Hematopoietic multipotent progenitor cell treated with erythropoietin and hydrocortisone succinate and interleukin-3 and kit ligand, for 6 days (in vitro differentiated cells): ENCODE results near the gene MYL12A.
"Not testable (repeated sequence)": the region's sequence is repeated elsewhere in the genome, so short reads cannot be mapped to it uniquely, and the experiment has no call there.

ENCODE experiments used
- DNase-seq: peaks from one replicate; pipeline ENCODE4 v3.0.0-alpha.2; 2015

The MYL12A gene

DNA sequence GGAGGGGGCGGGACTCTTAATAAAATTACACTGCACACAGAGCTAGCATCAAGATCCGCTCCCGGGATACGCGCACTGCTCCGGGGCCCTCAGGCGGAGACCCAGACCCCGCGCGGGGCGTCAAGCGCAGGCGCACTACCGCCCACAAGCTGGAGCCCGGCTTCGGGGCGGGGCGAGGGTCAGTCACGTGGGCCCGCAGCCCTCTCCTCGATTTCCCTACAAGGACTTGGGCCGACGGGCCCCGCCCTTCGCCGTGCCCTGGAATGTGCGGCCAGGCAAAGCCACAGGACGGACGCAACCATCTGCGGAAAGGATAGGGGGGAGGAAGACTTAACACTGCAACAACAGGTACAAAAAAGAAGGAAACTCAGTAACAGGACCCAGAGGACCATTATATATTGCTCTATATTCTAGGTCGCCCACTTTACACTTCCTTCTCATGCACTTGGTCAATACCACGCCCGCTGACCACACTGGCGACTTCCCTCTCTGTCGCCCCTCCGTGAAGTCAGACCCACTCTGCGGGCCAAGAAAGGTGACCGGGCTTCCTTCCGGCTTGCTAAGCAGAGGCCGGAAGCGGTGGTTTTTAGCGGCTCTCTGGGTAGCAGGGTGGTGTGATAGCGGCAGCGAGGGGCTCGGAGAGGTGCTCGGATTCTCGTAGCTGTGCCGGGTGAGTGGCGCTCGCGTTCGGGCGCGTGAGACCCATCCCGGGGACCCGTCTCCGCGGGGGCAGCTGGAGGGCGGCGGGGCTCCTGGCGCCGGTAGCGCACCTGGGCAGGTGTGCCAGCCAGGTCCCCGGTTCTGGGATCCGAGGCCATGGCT lies at the start of gene MYL12A:
MYL12A (plus strand) TSS at position 562 of the 822 bp plus-strand sequence. CDS start 5,447 bp downstream, outside the sequence.
- DNase-seq = peak; percentile 98

DNA sequence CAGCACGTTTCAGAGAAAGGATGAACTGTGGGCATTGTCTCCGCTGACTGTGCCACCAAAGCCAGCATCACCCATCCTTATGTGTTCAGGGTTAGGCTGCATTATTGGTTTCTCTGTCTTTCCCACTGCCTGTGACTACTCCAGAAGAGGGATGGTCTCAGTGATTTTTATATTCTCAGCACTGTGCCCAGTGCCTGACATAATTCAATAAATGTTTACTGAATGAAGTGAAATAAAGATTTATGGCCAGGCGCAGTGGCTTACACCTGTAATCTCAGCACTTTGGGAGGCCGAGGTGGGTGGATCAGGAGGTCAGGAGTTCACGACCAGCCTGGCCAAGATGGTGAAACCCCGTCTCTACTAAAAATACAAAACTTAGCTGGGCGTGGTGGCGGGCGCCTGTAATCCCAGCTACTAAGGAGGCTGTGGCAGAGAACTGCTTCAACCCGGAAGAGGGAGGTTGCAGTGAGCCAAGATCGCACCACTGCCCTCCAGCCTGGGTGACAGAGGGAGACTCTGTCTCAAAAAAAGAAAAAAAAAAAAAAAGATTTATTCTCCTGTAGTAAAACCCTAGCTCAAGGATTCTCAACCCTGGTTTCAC lies 49.2 kb upstream of the MYL12A start:
- DNase-seq = not testable (repeated sequence)

DNA sequence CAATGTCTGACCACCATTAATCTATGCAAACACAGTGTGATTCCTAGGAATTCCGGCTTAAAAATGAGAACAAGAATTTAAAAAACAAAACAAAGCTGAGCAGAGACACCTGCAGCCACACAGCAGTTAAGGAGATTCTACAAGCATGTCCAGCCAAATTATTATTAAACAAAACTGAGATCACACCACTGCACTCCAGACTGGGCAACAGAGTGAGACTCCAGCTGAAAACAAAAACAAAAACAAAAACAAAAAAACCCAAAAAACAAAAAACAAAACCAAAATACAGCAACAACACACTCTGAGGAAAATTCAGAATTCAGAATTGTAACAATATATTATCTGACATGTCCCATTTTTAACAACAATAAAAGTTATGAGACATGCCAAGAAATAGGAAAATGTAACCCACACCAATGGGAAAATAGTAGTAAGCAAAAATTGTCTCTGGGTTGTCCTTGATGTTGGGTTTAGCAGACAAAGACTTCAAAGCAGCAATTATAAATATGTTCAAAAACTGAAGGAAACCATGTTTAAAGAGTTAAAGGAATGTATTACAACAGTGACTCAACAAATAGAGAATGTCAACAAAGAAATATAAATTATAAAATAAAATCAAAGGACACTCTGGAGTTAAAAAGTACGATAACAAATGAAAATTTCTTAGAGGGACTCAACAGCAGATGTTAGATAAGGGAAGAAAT lies 47.5 kb upstream of the MYL12A start:
- no peak for DNase-seq

DNA sequence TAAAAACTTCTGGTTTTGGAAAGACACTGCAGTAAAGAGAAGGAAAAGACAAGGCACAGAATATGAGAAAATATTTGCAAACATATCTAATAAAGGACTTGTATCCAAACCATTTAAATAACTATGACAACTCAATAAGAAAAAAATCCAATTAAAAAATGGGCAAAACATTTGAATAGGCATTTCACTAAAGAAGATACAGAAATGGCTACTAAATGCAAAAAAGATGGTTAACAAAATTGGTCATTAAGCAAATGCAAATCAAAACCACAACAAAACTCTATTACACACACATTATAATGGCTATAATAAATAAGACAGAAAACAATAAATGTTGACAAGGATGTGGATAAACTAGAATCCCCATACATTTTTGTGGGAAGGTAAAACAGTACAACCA lies 42.4 kb upstream of the MYL12A start:
- no peak for DNase-seq

DNA sequence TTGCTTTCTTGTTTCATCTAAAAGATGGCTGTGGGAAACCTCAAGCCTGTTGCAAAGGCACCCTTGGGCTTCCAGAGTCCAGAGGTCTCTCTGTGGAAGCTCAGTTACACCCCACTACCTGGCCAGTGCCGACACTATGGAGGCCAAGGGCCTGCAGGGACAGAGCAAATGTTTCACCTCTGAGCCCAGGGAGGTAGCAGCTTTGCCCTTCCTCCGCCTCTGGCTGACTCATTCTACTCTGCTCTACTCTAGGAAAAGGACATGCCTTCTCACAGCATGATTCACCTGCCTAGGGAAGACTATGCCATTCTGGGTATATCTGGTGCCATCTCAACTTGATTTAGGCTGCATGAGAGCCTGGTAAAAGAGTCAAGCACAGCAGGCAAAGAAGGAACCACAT lies 40.0 kb upstream of the MYL12A start:
- no peak for DNase-seq

DNA sequence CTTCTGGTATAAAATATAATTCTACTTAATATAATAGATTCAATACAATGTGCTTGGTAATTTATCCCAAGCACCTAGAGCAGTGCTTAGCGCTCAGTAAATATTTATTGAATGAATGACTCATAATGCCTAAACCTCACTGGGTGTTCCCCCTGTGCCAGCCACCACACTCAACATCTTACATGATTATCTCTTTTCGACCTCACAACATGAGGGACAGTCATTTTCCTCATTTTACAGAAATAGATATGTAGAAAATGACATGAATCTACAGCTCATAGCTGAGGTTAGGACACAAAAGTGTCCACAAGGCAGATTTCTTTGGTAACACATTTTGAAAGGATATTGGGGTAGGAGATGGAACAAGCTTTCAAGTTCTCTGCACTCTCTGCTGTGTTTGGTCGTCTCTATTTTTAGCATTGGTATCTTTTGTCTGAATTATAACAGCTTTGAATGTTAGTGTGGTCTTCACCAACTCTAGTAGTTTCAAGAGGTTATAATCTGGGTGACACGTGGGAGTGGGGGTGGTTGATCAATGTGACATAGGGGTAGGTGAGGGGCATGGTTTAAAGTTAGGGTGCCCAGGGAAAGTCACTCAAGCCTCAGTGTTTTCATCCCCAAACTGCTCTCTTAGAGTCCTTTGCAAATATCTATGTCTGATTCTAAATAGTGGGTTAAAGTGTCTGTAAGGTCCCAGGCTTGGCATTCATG lies 37.6 kb upstream of the MYL12A start:
- DNase-seq = peak; percentile 54

DNA sequence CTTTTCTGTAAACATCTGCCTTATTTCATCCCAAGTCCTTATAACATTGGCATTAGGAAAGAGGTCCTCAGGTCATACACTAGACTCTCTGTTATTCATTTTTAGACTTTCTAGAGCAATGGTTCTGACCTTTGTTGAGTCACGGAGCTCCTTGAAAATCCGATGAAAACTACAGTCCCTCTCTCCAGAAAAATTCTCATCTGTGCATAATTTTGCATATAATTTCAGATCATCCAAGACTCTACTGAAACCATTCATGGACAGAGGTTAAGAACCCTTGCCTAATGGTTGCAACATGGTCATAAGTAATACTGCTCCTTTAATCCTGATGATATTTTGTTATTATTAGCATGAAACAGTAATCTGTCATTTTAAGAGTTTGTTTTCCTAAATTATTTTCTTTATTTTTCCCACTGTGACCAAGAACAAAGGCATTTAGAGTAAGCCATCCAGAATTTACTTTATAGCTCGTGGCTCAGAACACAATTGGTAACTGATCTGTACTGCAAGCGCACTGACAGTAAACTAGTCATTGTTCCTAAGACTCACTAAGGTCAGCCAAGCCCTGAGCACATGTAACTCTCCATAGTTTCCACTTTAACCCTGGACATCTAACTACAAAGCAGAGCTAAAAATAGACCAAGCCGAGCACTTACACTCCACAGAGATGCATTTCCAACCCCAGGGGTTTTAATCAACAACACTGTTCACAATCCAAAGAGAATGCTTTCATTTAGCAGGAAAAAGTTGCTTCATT lies 36.2 kb upstream of the MYL12A start:
- no peak for DNase-seq

DNA sequence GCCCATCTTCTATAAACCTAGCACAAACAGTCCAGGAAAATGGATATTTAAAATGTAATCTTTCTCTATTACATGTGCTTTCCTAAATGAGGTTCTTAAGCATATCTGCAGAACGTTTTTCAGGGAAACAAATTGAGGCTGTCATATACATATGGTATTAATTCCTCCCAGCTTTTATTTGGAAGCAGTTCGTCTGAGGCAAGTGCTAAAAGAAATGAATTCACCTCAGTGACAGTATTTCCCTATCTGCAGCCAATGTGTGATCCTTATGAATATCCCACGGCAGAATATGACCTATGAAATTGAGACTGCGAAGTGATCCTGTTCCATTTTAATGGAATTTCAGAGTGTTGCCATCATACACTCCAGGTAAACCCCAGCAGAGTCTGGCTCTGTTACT lies 34.9 kb upstream of the MYL12A start:
- DNase-seq = no peak

DNA sequence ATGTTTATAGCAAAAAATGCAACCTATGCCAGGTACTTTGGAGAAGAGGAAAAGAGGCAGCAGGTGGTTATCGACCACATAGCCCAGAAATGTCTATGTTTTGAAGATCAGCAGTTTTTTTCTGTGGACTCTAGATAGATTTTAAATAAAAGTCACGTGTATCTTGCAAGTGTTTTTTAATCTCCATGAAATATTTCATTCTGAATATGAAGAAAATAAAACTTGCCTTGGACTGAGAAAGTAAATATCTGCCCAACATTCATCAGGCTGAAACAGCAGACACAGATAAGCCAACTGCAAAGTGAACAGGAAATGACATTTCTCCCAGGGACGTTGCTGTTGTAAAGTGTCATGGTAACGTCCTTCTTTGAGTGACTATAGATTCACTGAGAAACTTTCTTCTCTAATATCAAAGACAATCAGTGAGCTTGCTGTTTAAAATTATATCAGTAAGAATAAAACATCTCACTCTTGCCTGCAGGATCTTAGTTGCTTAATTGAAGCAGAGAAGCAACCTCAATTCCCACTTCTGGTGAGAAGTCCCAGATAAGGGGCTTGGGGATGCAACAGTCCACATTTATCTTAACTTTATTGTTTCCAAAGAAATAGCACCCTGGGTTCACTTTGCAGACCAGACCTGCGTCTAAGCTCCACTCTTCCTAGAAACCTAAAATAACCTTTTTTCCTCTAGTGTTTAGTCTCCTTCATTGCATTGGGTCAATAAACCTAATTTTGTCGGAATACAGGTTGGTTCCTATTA lies 34.1 kb upstream of the MYL12A start:
- DNase-seq = peak; percentile 80

DNA sequence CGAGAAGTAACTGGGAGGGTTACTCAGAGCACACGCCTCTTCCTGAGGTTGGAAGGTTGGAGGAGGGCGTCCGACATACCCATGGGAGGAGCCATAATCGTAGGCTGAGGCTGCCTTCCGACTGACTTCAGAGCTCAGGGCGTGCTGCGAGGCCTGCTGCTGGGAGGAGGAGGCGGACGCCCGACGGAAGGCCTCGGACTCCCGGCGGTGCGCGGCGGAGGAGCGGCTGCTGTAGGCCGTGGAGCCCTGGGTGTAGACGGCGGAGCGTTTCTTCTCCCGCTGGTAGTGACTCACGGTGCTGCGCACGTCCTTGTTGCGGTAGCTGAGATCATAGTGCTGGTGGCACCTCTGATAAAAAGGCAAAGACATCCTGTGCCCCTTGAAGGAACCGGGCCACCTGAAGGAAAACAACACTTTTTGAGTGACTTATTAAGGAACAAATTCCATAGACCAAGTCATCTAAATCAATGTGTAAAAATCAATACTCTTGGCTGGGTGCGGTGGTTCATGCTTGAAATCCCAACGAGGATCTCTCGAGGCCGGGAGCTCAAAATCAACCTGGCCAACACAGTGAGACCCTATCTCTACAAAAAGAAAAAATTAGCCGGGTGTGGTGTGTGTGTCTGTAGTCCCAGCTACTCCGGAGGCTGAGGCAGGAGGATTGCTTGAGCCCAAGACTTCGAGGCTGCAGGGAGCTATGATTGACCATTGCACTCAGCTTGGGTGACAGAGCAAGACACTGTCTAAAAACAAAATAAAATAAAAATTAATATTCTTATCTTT lies 32.6 kb upstream of the MYL12A start:
- DNase-seq = no peak

DNA sequence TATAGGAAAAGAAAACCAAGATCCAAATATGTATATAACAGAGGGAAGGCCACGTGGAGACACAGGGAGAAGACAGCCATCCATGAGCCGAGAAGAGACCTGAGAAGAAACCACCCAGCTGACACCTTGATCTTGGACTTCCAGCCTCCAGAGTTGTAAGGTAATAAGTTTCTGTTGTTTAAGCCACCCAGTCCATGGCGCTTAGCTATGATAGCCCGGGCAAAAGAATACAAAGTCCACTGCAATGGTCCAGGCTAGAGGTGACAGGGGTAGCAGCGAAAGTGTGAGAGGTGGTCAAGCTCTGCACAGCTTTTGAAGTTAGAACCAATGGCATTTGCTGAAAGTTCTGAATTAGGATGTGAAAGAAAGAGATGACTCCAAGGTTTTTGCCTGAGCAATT lies 30.6 kb upstream of the MYL12A start:
- DNase-seq = no peak

DNA sequence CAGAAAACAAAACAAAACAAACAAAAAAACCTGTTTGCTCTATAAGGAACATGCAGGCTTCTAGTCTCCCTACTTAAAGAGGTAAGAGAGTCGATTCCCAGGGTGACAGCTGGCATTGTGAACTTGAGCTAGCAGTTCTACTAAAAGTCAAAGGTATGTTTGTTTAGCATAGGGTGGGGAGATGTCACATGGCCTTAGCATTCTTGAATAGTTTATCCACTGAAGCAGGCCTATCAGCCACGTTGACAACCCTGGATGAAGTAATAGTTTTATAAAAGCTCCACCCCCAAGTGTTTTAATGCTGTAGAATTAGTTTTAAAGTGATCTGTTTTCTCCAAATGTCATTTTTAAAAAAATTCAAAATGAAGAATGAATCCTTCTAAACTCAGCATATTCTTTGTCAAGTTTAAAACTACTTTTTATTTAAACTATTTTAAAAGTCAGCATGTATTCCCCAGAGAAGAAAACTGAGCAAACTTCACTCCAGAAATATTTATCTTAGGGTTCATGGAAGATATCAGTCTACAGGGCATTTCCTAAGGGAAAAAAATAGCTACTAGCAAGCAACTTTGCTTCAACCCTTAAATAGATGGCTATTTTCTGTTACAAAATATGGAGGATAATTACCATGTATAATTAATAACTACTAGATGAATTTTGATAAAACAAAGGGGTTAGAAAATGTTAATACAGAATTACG lies 29.5 kb upstream of the MYL12A start:
- peak; percentile 19 for DNase-seq

DNA sequence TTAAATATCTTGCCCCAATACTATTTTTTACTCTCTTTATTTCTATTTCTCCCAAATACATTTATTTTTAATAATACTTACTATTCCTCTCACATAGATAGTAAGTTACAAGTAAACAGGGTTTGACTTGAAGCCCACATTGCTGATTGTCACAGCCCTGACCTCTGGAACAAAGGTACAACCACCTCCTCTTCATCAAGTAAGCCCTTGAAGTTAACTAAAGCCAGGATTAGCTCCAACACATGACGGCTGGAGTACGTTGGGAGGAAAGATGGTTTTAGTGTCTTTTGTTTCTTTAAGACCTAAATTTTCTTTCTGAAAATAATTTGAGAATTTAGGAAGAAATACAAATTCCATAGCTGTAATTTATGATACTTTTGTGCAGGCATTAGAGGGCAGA lies 28.8 kb upstream of the MYL12A start:
- no peak for DNase-seq

DNA sequence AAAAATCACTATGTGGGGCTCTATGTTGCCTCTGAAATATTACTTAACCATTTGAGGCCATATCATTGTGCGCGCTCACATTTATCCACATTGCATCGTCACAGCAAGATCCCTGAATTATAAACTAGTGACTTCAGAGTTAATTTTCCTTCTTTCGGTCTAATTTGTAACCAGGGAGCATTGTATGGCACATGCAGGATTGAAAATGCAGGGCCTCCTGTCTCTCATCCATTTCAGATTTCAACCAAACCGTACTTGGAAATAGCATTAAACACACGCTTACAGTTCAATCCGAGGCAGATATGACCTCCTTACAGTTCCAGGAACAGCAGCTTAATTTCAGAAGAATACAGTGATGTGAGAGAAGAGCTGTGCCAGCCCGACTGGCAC lies 28.4 kb upstream of the MYL12A start:
- no peak for DNase-seq

DNA sequence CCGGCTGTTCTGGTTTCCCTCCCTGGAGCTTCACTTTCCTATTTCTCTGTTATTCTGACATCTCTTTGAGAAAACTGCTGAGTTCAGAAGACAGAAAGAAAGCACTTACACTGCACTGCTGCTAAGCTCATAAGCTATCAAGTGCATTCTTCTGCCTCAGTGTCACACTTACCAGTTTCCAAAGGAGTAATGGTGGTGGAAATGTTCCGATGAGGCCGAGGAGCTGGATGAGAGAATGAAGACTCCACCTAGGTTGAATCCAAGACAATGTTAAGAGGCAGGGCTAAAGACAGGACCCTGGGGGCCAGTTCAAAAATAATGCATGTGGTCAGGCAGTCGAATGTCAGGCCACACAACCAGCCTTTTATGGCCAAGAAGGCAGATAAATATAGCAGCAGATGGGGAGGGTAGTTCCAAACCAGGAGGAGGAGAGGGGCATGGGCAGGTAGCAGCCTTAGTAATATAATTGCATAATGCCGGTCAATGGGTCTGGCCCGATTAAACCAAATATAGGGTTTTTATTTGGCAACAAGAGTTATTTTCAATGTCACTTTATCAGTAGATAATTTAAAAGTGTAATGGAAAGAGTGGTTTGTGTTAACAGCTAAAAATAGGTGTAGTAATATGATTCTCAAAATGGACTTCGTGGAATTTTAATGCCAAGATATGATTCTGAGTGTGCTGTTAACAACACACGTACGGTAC lies 27.8 kb upstream of the MYL12A start, which contains the start of gene MYOM1:
MYOM1 (minus strand) TSS at position 338 of the 705 bp plus-strand sequence. CDS start 4,745 bp downstream, outside the sequence.
- no peak for DNase-seq

DNA sequence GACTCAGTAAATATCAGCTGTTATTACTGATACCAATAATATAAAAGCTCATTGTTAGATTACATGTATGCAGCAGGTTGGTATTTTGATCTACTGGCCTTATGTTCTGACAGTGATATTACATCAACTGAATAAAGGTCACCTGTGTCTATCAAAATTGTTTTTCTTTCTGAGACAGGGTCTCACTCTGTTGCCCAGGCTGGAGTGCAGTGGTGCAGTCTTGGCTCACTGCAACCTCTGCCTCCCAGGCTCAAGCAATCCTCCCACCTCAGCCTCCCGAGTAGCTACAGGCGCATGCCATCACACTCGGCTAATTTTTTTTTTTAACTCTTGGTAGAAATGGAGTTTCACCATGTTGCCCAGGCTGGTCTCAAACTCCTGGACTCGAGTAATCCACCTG lies 26.7 kb upstream of the MYL12A start:
- not testable (repeated sequence) for DNase-seq

DNA sequence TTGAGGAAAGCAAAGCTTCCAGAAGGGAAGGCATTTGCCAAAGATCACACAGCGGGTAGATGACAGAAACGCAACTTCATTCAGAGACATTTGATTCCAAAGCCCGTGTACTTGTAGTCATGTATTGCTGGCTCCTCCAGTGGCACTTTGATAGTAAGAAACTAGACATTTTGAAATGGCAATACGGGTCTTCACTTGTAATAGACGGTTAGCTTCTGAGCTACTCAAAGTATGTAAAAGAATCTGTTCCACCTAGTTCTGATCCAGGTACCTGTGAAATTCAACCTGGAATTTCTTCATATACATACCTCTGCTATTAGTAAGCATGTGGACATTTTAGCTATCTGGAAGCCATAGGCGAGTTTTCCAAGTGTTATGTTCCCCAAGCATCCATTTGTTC lies 26.1 kb upstream of the MYL12A start:
- DNase-seq = no peak

DNA sequence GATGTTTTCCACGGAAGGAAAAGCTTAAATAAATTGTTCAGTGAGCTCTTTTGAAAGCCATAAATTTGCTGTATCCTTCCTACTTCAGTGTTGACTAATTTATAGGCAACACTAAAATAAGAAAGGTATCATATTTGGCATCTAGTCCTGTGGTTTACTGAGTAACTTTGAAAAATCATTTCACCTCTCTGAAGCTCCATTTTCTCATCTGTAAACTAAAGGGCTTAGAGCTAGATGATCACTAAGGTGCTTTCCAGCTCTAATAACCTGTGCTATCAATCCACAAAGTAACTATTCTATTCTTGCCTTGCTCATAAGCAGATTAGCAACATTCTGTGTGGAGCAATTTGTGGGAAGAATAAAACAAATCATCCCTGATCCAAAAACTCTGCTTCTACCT lies 24.2 kb upstream of the MYL12A start:
- DNase-seq = no peak

DNA sequence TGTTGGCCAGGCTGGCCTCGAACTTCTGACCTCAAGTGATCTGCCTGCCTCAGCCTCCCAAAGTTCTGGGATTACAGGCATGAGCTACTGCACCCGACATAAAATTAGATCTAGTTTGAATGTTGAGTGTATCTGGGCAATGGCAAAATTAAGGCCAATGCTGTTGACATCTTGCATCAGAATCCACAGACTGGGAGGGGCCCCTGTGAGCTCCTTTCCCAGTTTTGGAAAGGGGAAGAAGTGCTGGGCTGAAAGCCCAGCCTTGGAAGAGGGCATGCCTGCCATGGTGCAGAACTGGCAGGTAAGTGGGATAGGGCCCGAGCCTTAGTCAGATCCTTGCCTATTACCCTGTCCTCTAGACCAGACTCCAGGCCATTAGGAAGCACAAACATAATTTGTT lies 23.4 kb upstream of the MYL12A start:
- DNase-seq = no peak

DNA sequence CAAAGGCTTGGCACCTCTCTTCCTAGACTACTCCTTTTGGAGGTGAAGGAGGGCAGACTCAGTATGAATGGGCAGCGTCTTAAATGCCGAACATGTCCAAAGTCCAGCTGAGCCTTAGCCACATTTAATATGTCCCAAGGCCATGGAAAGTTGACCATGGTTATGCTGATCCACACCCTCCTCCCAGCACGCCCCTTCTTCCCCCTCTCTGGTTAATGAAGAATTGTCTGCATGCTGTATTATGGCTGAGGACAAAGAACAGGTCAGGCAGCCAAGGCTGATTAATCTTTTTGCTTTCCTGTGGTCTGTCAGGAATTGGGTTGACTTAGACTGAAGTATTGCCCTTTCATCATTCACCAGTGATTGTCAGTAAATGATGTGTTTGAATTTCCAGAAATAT lies 22.0 kb upstream of the MYL12A start:
- no peak for DNase-seq
